MM.1S (cell line): Measurements from ENCODE around the gene ERC2.

Experiments
- CTCF ChIP-seq: fragments of 300-600 bp; sonication (generic); IDR thresholded peaks from 2 replicates; pipeline ENCODE4 v1.5.1; 2016; ENCODE audit warnings: antibody characterized with exemption, low read length, mixed read lengths
- EZH2 ChIP-seq: fragments of 300-600 bp; sonication (generic); optimal IDR thresholded peaks from 2 replicates; pipeline ENCODE3; 2017; ENCODE audit warnings: low read depth, mild to moderate bottlenecking, antibody characterized with exemption, low read length, mixed read lengths
- EZH2phosphoT487 ChIP-seq: fragments of 300-600 bp; sonication (generic); IDR thresholded peaks from 2 replicates; pipeline ENCODE4 v1.6.1; 2018; ENCODE audit warnings: antibody characterized with exemption, low read length

GRCh38 chr3:55647063-55647462 is 821.2 kb downstream of the ERC2 start:
- no peak for TF ChIP-seq CTCF
- no peak for TF ChIP-seq EZH2
- TF ChIP-seq EZH2phosphoT487 = no peak
